NCI-H510A treated with DMSO at 0.1 percent for 48 hours (cell line): ENCODE results near the gene COL21A1.

Experiments
- DNase-seq: peaks from one replicate; lab custom pipeline; 2025; lab: John Stamatoyannopoulos, UW

Gene COL21A1

GRCh38 chr6:56109149-56109548 lies 138.2 kb downstream of the COL21A1 start:
- DNase-seq = no peak

GRCh38 chr6:56106231-56106630 lies 141.1 kb downstream of the COL21A1 start:
- DNase-seq = no peak

- no peak for DNase-seq
These were observed 142.8 kb downstream of the COL21A1 start for GRCh38 chr6:56104591-56104990.

- no peak for DNase-seq
These were observed 145.2 kb downstream of the COL21A1 start for GRCh38 chr6:56102216-56102615.

GRCh38 chr6:56101141-56101553 lies 146.2 kb downstream of the COL21A1 start:
- peak; percentile 67 for DNase-seq

GRCh38 chr6:56096946-56097621 lies 150.3 kb downstream of the COL21A1 start:
- DNase-seq = no peak

GRCh38 chr6:56096541-56096940 lies 150.8 kb downstream of the COL21A1 start:
- DNase-seq = no peak

GRCh38 chr6:56093776-56094175 lies 153.6 kb downstream of the COL21A1 start:
- DNase-seq = no peak

GRCh38 chr6:56091159-56091869 lies 156.1 kb downstream of the COL21A1 start:
- DNase-seq = peak; percentile 93

GRCh38 chr6:56088641-56089040 lies 158.7 kb downstream of the COL21A1 start:
- DNase-seq = no peak

GRCh38 chr6:56087421-56087820 lies 160.0 kb downstream of the COL21A1 start:
- no peak for DNase-seq

GRCh38 chr6:56079751-56080540 lies 167.4 kb downstream of the COL21A1 start:
- no peak for DNase-seq

GRCh38 chr6:56076033-56076432 lies 171.3 kb downstream of the COL21A1 start:
- DNase-seq = no peak

- DNase-seq = no peak
These were observed 173.6 kb downstream of the COL21A1 start for GRCh38 chr6:56073761-56074160.

GRCh38 chr6:56073315-56073714 lies 174.1 kb downstream of the COL21A1 start:
- no peak for DNase-seq

GRCh38 chr6:56072856-56073255 lies 174.5 kb downstream of the COL21A1 start:
- no peak for DNase-seq

- no peak for DNase-seq
These were observed 182.0 kb downstream of the COL21A1 start for GRCh38 chr6:56065408-56065807.

GRCh38 chr6:56062836-56063235 lies 184.5 kb downstream of the COL21A1 start:
- DNase-seq = no peak

- no peak for DNase-seq
These were observed 188.7 kb downstream of the COL21A1 start for GRCh38 chr6:56058636-56059035.

GRCh38 chr6:56055081-56055704 lies 192.2 kb downstream of the COL21A1 start:
- DNase-seq = no peak

- DNase-seq = no peak
These were observed 196.2 kb downstream of the COL21A1 start for GRCh38 chr6:56051202-56051598.

GRCh38 chr6:56050530-56051201 lies 196.7 kb downstream of the COL21A1 start:
- DNase-seq = no peak
